Measurements from ENCODE around the gene LCP2.

Gene LCP2

DNA sequence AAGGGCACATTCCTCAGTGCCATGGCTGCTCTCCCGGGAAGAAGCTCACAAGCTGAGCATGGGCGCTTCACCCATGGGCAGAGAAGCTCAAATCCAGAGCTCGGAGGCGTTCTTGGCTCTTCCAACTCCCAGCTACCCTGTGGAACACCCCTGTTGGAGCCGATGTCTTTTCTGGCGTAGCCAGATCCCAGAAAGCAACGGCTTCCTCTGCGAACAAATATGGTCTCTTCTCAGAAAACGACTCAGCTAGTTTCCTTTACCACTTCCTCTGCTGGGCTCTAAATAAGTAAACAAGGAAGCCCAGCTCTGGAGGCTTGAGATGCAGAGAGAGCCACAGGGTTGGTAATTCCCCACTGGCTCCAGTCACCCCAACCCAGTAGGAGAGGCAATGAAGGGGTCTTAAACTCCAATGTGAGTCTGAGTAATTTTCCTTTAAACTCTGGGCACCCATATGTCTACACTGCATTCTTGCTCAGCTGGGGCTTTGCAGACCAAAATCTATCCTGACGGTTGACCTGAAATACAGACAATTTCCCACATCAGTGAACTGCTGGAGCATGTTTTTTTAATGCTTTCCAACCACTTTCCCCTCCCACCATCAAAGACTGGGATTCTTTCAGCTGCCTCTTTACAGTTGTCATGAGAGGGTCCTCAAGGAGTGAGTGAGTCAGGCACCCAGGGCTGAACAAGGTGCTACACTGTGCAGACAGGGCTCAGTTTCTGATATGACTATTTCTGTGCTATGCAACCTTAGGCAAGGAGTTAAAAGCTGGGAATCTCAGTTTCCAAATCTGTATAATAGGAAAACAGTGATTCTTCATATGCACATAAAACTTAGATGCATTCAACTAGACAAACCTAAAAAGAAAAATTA lies at the start of gene LCP2:
TSS of gene LCP2 (minus strand) at position 189 of the 874 bp plus-strand sequence. CDS start at position 23, 166 bp downstream.
- no peak for DNase-seq (ENCODE audit: low spot score)

DNA sequence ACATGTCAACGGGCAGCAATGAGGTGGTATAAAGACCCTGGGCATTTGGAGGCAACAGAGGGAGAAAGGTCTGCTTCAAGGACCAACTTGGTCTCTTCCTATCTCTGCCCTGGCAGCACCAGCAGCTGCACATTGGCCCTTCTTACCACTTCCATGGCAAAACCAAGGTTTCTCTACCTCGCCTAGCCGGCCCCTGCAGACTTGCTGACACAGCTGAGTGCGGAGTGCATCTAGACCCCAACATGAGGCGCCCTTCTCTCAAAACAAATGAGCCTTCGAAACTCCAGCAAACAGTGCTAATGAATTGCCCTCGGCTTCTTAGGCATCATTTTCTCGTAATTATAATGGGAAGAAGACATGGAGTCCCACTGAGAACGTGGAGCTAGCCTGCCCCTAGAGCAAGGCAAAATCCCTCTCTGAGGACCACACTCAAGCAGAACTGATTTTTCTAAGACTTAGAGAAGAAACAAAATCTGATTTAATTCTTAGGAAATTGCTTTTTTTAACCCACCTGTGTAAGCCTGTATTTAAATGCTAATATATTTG lies 49.5 kb upstream of the LCP2 start:
- DNase-seq (ENCODE audit: low spot score): no peak

DNA sequence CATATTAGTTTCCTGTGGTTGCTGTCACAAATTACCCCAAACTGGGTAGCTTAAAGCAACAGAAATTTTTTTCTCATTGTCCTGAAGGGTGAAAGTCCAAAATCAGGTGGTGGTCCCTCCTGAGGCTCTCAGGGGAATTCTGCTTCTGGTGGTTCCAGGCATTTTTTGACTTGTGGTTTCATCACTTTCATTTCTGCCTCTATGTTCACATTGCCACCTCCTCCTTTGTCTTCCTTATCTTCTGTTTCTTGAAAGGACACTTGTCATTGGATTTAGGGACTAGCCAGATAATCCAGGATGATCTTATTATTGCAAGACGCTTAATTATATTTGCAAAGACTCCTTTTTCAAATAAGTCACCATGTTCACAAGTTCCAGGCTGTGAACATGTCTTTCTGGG lies 48.4 kb upstream of the LCP2 start:
- DNase-seq (ENCODE audit: low spot score): no peak

DNA sequence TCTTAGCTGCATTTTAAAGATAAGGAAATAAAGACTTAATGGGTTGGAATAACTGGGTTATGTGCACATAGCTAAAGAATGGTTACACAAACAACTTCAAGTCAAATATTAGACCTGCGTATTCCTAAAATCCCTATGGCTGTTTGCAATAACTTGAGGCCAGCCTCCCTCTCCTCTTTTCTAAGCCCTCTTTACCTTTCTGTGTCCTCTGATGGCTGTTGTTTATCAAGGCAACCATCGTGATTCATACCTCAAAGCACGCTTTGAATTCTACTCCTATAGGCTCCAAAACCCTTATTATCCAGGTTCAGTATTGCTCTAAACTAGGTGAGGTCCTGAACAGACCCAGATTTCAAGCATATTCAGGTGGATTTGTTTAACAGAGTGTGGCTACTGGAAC lies 45.6 kb upstream of the LCP2 start:
- DNase-seq (ENCODE audit: low spot score): no peak

DNA sequence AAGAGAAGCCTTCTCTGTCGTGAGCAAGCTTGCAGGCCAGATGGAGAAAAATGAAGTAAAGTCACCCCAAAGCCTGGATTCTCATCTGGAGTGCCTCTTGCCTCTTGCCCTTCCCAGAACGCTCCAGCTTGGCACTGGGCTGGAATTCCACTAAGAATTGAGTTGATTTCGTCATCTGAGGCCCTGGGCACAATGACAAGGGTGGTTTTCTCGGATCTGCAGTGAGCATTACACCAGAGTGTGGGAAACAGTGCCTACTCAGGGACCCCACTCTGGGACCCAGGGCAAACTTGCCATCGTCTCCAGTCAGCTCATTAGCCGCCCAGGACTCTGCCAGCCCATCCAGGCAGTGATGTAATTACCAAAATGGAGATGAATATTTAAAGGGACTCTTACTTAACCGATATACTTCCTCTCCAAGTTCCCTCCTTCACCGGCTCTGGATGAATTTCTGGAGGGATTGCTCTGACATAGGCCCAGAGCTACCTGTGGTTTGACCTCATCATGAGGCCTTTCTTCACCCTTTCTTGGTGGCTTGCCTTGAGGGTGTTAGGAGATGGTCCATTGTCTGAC lies 44.7 kb upstream of the LCP2 start:
- no peak for DNase-seq (ENCODE audit: low spot score)

DNA sequence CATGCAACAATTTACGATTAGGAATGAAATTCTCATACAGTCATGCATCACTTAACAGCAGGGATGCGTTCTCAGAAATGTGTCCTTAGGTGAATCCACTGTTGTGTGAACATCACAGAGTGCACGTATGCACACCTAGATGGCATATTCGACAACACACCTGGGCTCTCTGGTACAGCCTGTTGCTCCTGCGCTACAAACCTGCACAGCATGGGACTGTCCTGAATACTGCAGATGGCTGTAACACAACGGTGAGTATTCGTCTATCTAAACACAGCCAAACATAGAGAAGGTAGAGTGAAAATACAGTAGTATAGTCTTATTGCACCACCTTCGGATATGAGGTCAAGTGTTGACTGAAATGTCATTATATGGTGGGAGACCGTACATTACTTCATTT lies 44.0 kb upstream of the LCP2 start:
- no peak for DNase-seq (ENCODE audit: low spot score)

DNA sequence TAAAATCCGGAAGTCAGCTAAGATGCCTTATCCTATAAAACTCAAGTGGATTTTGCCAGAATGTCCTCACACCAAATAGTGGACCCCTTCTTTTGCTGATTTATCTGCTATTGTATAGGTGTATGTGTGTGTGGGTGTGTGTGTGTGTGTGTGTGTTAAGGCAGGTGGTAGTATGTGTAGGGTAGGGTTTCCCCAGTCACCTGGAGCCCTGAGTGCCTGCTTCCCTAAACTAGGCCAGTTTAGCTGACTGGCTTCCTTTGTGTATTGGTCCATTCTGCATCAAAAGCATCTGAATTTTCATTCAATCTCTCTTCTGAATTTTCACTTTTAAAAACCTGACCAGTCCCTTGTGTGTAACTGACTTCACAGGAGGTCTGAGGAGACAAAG lies 42.2 kb upstream of the LCP2 start:
- no peak for DNase-seq (ENCODE audit: low spot score)

DNA sequence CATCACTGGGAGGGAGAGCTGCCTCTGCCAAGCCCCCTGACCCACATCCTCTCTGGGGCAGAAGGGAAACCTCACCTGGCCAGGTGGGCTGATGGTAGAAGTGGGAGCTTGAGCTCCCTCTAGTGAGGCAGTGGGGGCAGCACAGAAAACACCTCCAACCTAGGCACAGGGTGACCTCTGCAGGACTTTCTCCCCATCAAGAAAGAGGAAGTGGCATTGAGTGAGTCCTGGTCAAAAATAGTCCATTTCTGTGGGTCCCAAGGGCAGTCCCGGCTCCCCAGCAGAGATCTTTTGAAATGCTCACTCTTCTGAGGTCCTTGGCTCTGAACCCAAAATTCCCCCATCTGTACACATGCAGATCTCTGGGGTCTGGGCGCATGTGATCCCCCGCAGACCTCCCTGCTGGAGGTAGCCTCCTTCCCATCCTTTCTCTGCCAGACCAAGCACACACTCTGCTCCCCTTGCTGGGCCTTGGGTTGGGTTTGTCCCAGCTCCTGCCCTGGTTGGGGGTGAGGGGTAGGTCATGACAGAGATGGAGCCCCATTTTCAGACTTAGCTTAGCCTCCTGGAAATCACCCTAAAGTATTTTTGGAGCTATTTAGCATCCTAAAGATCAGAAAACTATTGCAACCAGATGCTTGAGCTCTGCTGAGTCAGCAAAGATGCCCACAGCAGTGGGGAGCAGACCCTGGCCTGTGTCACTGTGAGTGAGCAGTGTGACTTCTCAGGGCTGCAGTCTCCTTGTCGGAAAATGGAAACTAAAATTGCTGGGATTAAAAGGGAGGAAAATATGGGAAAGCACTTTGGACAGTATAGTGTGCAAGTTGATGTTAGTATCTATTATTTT lies 41.6 kb upstream of the LCP2 start:
- DNase-seq (ENCODE audit: low spot score): no peak

DNA sequence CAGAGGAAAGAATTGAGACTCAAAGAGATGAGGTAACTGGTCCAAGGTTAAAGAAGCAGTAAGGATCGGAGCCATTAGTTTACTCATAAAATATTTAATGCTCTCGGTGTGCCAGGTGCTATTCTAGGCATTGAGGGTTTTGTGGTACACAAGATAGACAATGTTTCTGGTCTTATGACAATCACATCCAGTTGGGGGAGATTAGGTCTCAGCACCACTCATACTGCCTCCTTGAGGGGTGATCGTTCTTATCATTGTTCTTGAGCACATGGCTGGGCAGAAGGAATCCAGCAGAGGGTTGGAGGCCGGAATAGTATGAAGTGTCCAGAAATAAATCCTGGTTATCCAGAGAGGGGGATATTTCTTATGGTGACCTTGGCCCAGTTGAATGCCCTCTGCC lies 40.7 kb upstream of the LCP2 start:
- no peak for DNase-seq (ENCODE audit: low spot score)

DNA sequence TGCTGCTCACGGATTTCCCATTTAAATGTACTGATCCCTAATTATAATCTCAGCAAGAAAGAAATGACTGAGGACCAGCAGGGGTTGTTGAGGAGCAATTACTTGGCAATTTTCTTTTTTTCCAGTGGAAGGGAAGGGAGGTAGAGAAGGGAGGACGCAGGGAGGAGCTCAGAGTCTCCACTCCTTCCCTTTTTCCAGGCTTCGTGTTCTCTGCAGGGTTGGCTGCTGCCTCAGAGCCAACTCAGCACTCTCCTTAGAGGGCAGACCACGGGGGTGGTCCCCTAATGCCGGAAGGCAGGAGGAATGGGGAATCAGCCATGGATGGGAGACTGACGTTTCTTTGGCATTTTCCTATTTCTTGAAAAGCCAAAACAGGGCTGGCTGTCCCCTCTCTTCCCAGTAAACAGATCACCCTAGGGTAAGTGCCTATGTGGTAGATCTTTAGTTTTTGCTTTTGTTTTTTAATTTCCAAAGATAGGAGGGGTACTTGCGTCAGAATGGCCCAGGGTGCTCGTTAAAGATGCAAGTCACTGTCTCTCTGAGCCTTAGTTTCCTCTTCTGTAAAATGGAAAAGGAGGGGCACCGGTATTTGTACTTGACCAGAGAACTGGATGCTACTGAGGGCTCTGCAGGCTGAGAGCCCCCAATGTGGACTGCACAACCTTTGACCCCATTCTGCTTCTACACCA lies 39.6 kb upstream of the LCP2 start:
- DNase-seq (ENCODE audit: low spot score): no peak

DNA sequence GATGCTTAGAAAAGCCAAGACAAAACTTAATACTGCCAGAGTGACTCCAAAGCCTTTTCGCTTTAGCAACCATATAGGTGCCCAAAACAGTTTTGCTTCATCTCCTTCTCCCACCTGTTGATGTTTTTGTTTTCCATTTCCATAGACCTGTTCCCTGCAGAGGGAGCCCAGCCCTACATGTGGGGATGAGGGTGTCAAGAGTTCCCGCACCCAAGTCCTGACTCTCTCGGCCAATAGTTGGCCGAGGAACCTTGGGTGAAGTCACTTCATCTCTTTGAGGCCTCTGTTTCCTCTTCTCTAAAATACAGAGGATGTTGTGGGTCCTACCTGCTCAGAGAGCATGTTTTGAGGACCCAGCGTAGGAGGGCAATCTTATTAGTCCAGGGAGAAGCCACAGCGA lies 38.5 kb upstream of the LCP2 start:
- DNase-seq (ENCODE audit: low spot score): no peak

DNA sequence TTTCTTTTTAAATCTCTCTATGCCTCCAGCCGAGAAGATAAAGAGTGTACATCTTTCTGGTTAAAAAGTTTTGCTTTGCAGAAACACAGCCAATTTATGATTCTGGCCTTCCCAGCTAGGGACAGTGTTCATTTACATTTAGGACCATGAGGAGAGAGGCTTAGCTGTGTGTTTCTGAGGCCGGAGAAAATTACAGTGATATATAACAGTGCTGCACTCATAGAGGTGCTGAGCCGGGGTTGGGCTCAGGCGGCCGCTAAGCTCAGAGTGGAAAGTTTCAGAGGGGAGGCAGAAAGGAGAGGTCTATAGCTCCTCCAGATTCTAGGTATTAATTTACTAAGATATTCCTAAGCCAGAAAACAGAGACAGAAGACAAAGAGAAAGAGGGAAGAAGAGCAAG lies 37.0 kb upstream of the LCP2 start:
- DNase-seq (ENCODE audit: low spot score): no peak

DNA sequence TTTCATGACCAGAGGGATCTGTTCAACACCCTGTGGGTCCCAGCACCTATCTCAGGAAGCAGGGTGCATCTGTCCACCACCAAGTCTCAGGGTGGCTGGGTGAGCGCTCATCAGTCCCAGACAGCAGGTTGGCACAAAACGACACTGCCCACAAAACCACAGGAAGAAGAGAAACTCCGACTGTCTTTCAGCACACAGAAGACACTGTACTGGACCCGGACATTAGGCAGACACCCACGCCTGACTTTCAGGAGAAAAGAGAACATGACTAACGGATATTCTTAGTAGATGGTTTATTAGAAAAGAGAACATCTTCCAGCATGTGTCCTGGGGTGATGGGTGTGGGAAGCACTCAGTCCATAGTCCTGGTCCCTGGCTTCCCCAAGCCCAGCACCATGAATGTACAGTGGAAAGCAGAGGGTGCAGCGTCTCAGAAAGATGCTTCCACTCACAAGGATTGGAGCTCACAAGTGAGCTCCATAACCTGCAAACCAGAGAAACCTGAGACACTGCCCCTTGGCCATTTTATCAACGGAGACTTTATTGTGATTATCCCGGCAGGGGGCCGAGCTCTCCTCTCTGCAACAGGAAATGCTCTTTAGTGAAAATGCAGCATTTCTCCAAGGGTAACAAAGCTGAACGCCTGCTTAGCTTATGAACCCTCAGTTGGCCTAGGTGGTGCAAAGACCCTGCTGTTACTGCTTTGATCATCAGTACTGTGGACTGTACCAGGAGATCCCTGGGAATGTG lies 35.8 kb upstream of the LCP2 start:
- DNase-seq (ENCODE audit: low spot score): no peak

DNA sequence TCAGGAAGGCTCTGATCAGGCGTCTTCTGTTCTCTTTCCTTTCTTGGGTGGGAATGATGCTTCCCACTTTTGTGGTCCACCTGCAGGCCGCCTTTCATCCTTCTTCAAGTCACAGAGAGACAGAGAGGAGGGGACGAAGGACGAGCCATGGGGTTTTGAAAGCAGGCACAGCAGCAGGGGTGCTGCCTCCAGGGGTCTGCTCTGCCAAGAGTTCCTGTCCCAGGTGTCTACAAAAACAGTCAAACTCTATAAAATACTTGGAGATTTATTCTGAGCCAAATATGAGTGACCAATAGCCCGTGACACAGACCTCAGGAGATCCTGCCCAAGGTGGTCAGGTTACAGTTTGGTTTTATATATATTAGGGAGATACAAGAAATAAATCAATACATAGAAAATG lies 34.5 kb upstream of the LCP2 start:
- DNase-seq (ENCODE audit: low spot score): no peak

DNA sequence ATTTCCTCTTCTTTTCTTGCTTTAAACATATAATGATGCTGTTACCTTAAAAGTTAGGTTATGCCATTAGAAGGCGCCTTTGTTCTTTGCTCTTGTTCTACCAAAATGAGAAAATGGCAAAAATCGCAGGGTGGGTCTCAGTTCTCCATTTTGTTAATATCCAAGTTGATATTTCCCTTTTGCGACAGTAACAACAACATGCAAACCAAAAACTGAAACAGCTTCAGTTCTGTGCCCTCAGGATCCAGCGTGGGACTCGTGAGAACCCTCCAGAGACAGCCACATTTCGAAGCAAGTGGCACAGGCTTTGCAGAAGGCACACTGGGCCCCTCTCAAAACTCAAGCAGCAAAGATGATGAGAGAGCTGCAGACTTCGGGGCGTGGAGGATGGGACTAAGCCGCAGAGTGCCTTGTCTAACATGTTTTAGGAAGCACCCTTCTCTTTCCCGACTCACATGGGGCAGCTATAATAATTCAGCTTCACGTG lies 33.0 kb upstream of the LCP2 start:
- DNase-seq (ENCODE audit: low spot score): no peak

DNA sequence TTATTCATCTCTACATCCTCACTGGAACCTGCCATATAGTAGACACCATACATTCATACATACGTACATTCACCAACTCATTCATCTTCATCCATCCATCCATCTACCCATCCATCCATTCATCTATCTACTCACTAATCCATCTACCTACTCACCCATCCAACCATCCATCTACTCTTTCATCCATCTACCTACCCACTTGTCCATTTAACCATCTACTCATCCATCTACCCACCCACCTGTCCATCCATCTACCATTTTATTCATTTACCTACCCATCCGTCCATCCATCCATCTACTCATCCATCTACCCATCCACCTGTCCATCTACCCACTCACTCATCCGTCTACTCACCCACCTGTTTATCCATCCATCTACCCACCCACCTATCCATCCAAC lies 31.9 kb upstream of the LCP2 start:
- DNase-seq (ENCODE audit: low spot score): no peak

DNA sequence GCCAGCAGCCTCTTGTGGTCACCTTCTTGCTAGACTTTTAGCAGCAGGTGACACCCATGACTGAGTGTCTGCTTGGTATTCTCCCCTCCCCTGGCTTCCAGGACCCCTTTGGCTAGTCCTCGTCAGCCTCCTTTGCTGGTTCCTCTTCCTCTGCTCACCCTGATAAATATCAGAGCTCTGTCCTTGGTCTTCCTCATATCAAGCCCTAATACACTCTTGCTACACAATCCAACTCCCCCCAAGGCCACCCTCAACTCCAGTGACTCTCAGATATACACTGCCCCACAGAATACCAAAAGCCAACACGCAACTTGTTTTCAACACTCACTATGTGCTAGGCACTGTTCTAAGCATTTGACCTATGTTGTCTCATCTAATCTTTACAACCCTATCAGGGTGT lies 30.3 kb upstream of the LCP2 start:
- no peak for DNase-seq (ENCODE audit: low spot score)

DNA sequence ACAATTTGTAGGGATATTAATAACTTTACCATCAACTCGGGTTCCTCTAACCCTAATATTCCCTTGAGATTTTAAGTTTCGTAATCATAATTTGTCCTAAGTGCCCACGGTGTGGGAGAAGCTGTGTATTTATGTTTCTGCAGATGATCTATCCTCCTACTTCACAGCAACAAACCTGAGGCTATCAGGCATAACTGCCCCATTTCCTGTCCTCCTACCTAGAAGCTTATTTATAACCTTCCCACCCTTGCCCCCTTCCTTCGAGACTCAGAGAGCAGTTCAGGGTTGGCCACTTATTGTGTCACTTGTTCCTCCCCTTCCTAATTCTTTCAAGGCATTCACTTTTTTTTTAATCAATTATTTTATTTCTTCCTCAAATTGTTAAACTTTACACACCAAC lies 29.6 kb upstream of the LCP2 start:
- no peak for DNase-seq (ENCODE audit: low spot score)

DNA sequence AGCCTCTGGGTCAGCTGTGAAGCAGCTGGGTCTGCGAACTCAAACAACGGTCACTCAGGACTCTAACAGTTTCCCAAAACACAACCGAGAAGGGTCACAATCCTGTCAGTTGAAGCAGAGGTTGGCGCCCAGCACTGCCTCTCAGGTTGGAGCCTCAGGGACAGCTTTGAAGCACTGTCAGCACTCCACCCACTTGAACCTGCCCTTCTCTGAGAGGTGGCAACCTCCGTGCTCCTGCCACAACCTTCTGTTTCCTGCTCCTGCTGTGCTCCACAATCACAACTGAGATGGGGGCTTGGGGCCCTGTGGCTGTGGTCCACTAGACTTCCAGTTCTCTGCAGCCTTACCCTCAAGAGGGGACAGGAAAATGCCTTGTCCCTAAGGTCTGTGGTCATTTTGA lies 21.7 kb upstream of the LCP2 start:
- DNase-seq (ENCODE audit: low spot score): no peak

DNA sequence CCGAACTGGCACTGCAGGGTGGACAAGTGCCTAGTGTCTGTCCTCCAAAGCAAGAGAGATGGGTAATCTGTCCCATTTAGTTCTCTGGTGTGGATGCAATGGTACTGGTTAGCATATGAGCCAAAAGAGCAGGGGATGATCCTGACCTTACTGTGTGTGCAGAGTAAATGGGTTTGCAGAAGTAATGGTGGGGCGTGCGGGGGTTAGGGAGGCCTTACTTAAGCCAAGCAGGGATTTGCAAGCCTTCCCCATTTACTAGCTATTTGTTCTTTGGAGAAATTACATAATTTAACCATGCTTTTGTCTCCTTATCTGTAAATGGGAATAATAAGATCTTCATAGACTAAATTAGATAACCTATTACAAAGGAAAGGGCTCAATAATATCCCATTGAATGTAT lies 19.9 kb upstream of the LCP2 start:
- no peak for DNase-seq (ENCODE audit: low spot score)

DNA sequence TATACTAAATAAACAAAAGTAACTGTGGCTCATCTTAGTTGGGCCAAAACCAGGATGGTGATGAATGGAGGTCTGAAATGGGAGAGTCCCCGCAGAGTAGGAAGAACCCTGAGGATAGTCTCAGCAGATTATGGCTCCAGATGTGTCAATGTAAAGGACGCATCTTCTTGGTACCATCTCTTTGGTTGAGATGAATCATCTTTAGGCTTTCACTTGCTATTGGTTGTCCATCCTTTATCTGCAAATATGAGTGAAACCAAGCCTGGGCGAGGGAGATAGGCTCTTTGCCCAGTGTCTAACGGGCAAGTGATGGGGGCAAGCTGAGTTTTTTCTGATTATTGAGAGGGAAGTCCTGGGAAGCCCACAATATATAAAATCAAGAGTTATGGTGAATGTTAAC lies 19.4 kb upstream of the LCP2 start:
- no peak for DNase-seq (ENCODE audit: low spot score)
